Vagina (tissue), 2 donors: Measurements from ENCODE around the gene KRTAP10-12.

Source experiments
- POLR2A ChIP-seq, 2 donors: fragments of 450-650 bp; IDR thresholded peaks; one replicate each; pipeline ENCODE4 v1.6.1; 2017; ENCODE audit warnings: antibody characterized with exemption in 2 of 2, mild to moderate bottlenecking in 2 of 2, moderate library complexity in 2 of 2
- TF ChIP-seq, protein P1 (sequence below), 3 experiments: fragments of 450-650 bp in 2 of 3; fragments of 200-600 bp in 1 of 3; sonication (generic) in 1 of 3; IDR thresholded peaks; one replicate each; pipeline ENCODE4 v1.5.1; 2017 to 2019; ENCODE audit warnings: antibody characterized with exemption in 3 of 3, mild to moderate bottlenecking in 2 of 3, moderate library complexity in 2 of 3

- TF ChIP-seq, protein P1, sequence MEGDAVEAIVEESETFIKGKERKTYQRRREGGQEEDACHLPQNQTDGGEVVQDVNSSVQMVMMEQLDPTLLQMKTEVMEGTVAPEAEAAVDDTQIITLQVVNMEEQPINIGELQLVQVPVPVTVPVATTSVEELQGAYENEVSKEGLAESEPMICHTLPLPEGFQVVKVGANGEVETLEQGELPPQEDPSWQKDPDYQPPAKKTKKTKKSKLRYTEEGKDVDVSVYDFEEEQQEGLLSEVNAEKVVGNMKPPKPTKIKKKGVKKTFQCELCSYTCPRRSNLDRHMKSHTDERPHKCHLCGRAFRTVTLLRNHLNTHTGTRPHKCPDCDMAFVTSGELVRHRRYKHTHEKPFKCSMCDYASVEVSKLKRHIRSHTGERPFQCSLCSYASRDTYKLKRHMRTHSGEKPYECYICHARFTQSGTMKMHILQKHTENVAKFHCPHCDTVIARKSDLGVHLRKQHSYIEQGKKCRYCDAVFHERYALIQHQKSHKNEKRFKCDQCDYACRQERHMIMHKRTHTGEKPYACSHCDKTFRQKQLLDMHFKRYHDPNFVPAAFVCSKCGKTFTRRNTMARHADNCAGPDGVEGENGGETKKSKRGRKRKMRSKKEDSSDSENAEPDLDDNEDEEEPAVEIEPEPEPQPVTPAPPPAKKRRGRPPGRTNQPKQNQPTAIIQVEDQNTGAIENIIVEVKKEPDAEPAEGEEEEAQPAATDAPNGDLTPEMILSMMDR (IDR thresholded peaks at IDR 0.05) = no peak
- TF ChIP-seq POLR2A (IDR thresholded peaks at IDR 0.05) = no peak
These were observed 5.4 kb downstream of the KRTAP10-12 start for GRCh38 chr21:44702111-44702972.
